Ovary (tissue), 9 donors: ENCODE measurements around the gene NFIA. TPM values are rescaled to one million over a fixed set of nuclear protein-coding genes. Genes with fewer than 3 reads are reported as not detected.

Experiments used
- DNase-seq, 5 donors: peaks; one replicate each; pipeline ENCODE4 v3.0.0-alpha.2; 2019 to 2020
- H3K27ac ChIP-seq, 2 donors: fragments of 200-600 bp; one replicate each; pipeline versions ENCODE4 v1.5.1 to v1.8.0; 2019 to 2022
- H3K27me3 ChIP-seq: fragments of 200-600 bp; one replicate; pipeline ENCODE4 v1.8.0; 2022
- H3K36me3 ChIP-seq: fragments of 200-600 bp; sonication (generic); one replicate; pipeline ENCODE4 v1.5.1; 2019
- H3K4me1 ChIP-seq: one replicate; pipeline ENCODE4 v1.8.1; 2013; ENCODE audit warnings: mild to moderate bottlenecking, moderate library complexity; ENCODE audit not compliant: insufficient read depth
- H3K4me3 ChIP-seq: fragments of 200-600 bp; sonication (generic); one replicate; pipeline ENCODE4 v1.5.1; 2017
- H3K9me3 ChIP-seq, 2 donors: fragments of 200-600 bp in 1 of 2; sonication (generic) in 1 of 2; one replicate each; pipeline versions ENCODE4 v1.5.1 to v1.8.1; 2013 to 2019; ENCODE audit warnings: mild to moderate bottlenecking in 1 of 2, moderate library complexity in 1 of 2
- CTCF ChIP-seq, 3 donors: fragments of 450-650 bp in 2 of 3; fragments of 200-600 bp in 1 of 3; IDR thresholded peaks; one replicate each; pipeline versions ENCODE4 v1.5.1 to v1.8.0; 2016 to 2022; ENCODE audit warnings: antibody characterized with exemption in 3 of 3, mild to moderate bottlenecking in 1 of 3
- EP300 ChIP-seq: sonication (generic); formaldehyde crosslinking; IDR thresholded peaks from one replicate; pipeline ENCODE4 v1.6.1; 2017; ENCODE audit warnings: antibody characterized with exemption
- POLR2A ChIP-seq: fragments of 450-650 bp; IDR thresholded peaks from one replicate; pipeline ENCODE4 v1.6.1; 2017; ENCODE audit warnings: antibody characterized with exemption, mild to moderate bottlenecking, moderate library complexity
- WGBS, 3 donors: extraction: QIAGEN DNeasy Blood & Tissue Kit in 1 of 3; methylation state at CpG; one replicate each; pipeline versions ENCODE4 v1.1.5 to v1.1.7; 2013 to 2017; 5-methylcytosine and 5-hydroxymethylcytosine counted together
- intact Hi-C, 4 donors: fragments of 100-400 bp; cut with DNase I; formaldehyde crosslinking; loops; one replicate each; pipeline versions ENCODE4 v1.11.0 to v1.15.1; 2022 to 2023
- polyA plus RNA-seq, 2 donors: library from polyadenylated mRNA; stranded (reverse); fragments of 200-250 nt in 1 of 2; fragments of 350-450 nt in 1 of 2; fragmentation: Illumina TruSeq in 1 of 2; extraction: RNeasy Lipid Tissue Mini Kit (QIAGEN cat#74804) in 1 of 2; gene quantifications; one replicate each; pipeline ENCODE4 v1.2.3, GENCODE V29; 2013 to 2014
- total RNA-seq, 7 donors: library from RNA; depleted of rRNA in 2 of 7; stranded (reverse); fragments of >200 nt in 2 of 7; fragmentation: NEBNext Ultra II Directional in 3 of 7; extraction: Animal tissue kit (Norgen Biotek cat#: 25700) in 3 of 7; gene quantifications; one replicate each; pipeline versions ENCODE4 v1.1.0 to v1.2.4, GENCODE V29; 2016 to 2023
- donor health status: DM: no; HTN: no; CAD: no; lungs with moderate emphysema.
- donor health status: DM: no; HTN: no; CAD: no.
- donor health status: Bipolar disorder and iron deficiency.
- donor health status: DM: yes; HTN: yes; CAD: no.
- donor health status: DM: no; HTN: no; CAD: no.
- donor health status: DM: yes; HTN: yes; CAD: no.

NFIA gene
- total and polyA plus RNA-seq, 9 donors = 11.8 to 115 (median 80.9) TPM

GRCh38 chr1:61268546-61269240 lies 186.3 kb downstream of the NFIA start:
- TF ChIP-seq POLR2A (no peak), EP300 (no peak), CTCF (IDR thresholded peaks at IDR 0.05) (no peak)
- H3K27me3 ChIP-seq = no peaks in the 10 kb centered on the region
- peaks cover 7% of the 10 kb centered on the region for H3K4me1 ChIP-seq
- whole genome bisulfite sequencing, 3 donors = 28 to 56% (median 41%) methylated on average over 9 of the region's 9 CpGs
- intact Hi-C loops = no loop called here
- H3K4me3 ChIP-seq = no peak overlapping the region
- no peaks in the 10 kb centered on the region for H3K9me3 ChIP-seq
- H3K27ac ChIP-seq = no peak overlapping the region
- no peaks in the 10 kb centered on the region for H3K36me3 ChIP-seq
- no peak for DNase-seq

GRCh38 chr1:61269602-61270001 lies 187.2 kb downstream of the NFIA start:
- no peak for TF ChIP-seq POLR2A
- no peak for TF ChIP-seq CTCF (IDR thresholded peaks at IDR 0.05)
- TF ChIP-seq EP300 = no peak

GRCh38 chr1:61270107-61270506 lies 187.7 kb downstream of the NFIA start:
- no peak for DNase-seq
- Histone ChIP-seq H3K4me1 (peaks cover 7% of the 10 kb centered on the region), H3K27me3 (no peaks in the 10 kb centered on the region), H3K9me3 (no peaks in the 10 kb centered on the region), H3K36me3 (no peaks in the 10 kb centered on the region), H3K27ac (no peak overlapping the region), H3K4me3 (no peak overlapping the region)
- intact Hi-C loops = no loop called here
- WGBS, 3 donors = 95 to 99% (median 98%) methylated on average over 2 of the region's 2 CpGs
- TF ChIP-seq CTCF (IDR thresholded peaks at IDR 0.05) (no peak), EP300 (no peak), POLR2A (no peak)

More at GRCh38 chr1:61269602-61270001, 187.2 kb downstream of the NFIA start:
- Histone ChIP-seq H3K27ac (no peak overlapping the region), H3K4me3 (no peak overlapping the region), H3K9me3 (no peaks in the 10 kb centered on the region), H3K27me3 (no peaks in the 10 kb centered on the region), H3K4me1 (peaks cover 7% of the 10 kb centered on the region), H3K36me3 (no peaks in the 10 kb centered on the region)
- intact Hi-C loops = no loop called here
- DNase-seq = no peak
- WGBS, 3 donors = 84 to 97% (median 93%) methylated on average over 1 of the region's 1 CpG

GRCh38 chr1:61270761-61271411 lies 188.5 kb downstream of the NFIA start:
- DNase-seq = no peak
- Histone ChIP-seq H3K27ac (no peak overlapping the region), H3K4me3 (no peak overlapping the region), H3K27me3 (no peaks in the 10 kb centered on the region), H3K9me3 (no peaks in the 10 kb centered on the region), H3K4me1 (peaks cover 7% of the 10 kb centered on the region), H3K36me3 (no peaks in the 10 kb centered on the region)
- intact Hi-C loops = no loop called here
- no peak for TF ChIP-seq CTCF (IDR thresholded peaks at IDR 0.05)
- TF ChIP-seq EP300 = no peak
- no peak for TF ChIP-seq POLR2A
- WGBS, 3 donors = 79 to 83% (median 81%) methylated on average over 8 of the region's 8 CpGs
